ENCODE data around the gene SPATA4. TPM values are rescaled to one million over a fixed set of nuclear protein-coding genes. Genes with fewer than 3 reads are reported as not detected.

The SPATA4 gene
- polyA plus RNA-seq, 3 donors = not detected

DNA sequence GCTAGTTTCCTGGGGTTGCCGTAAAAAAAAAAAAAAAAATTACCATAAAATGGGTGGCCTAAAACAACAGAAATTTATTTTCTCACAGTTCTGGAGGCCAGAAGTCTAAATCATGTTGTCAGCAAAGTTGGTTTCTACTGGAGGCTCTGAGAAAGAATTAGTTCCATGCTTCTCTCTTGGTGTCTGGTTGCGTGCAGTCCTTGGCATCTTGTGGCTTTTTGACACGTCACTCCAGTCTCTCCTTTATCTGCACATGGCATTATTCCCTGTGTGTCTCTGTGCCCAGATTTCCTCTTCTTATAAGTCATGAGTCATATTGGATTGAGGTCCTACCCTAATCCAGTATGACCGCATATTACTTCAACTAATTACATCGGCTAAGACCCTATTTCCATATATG lies 38.7 kb downstream of the SPATA4 start:
- intact Hi-C loops (cut with micrococcal nuclease) = no loop called here
- no peaks in the 10 kb centered on the region for H3K9me3 Mint-ChIP-seq
- H3K27me3 Mint-ChIP-seq (ENCODE audit: low read depth in 3 of 3) = peaks cover 0 to 1% (median 0%) of the 10 kb centered on the region in 3 donors
- Histone ChIP-seq H3K79me2 (ENCODE audit: insufficient read depth, low read length) (no peaks in the 10 kb centered on the region), H3K27me3 (ENCODE audit: control insufficient read depth in 2 of 2, insufficient read depth in 2 of 2, low read length in 2 of 2) (no peaks in the 10 kb centered on the region), H3K9me3 (replicated peaks in 1 of 2; ENCODE audit: control insufficient read depth in 1 of 2, insufficient read depth in 1 of 2, low read length in 2 of 2) (no peaks in the 10 kb centered on the region), H2AFZ (ENCODE audit: insufficient read depth, low read depth, low read length, poor library complexity, severe bottlenecking) (no peak overlapping the region), H3K9ac (ENCODE audit: insufficient read depth, low read length, poor library complexity, severe bottlenecking) (no peak overlapping the region), H3K27ac (ENCODE audit: low read depth in 1 of 2, low read length in 2 of 2) (no peak overlapping the region), H3K4me2 (replicated peaks; ENCODE audit: extremely low read depth, low read length, poor library complexity, severe bottlenecking) (no peak overlapping the region), H3K36me3 (replicated peaks in 1 of 2; ENCODE audit: control insufficient read depth in 1 of 2, insufficient read depth in 2 of 2, low read length in 2 of 2) (no peaks in the 10 kb centered on the region), H3K4me1 (ENCODE audit: control insufficient read depth in 1 of 2, insufficient read depth in 2 of 2, low read length in 2 of 2) (no peaks in the 10 kb centered on the region), H4K20me1 (ENCODE audit: insufficient read depth, low read length) (no peaks in the 10 kb centered on the region), H3K4me3 (replicated peaks in 1 of 3; ENCODE audit: low read depth in 2 of 3, low read length in 3 of 3) (no peak overlapping the region)
- H3K4me1 Mint-ChIP-seq = no peaks in the 10 kb centered on the region
- H3K4me3 Mint-ChIP-seq = no peak overlapping the region
- TF ChIP-seq, protein P1, sequence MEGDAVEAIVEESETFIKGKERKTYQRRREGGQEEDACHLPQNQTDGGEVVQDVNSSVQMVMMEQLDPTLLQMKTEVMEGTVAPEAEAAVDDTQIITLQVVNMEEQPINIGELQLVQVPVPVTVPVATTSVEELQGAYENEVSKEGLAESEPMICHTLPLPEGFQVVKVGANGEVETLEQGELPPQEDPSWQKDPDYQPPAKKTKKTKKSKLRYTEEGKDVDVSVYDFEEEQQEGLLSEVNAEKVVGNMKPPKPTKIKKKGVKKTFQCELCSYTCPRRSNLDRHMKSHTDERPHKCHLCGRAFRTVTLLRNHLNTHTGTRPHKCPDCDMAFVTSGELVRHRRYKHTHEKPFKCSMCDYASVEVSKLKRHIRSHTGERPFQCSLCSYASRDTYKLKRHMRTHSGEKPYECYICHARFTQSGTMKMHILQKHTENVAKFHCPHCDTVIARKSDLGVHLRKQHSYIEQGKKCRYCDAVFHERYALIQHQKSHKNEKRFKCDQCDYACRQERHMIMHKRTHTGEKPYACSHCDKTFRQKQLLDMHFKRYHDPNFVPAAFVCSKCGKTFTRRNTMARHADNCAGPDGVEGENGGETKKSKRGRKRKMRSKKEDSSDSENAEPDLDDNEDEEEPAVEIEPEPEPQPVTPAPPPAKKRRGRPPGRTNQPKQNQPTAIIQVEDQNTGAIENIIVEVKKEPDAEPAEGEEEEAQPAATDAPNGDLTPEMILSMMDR (IDR thresholded peaks at IDR 0.05) = no peak
- 93% methylated on average over 2 of the region's 5 CpGs for WGBS (ENCODE audit: insufficient coverage)
- DNase-seq = no peak
- no peak overlapping the region for H3K27ac Mint-ChIP-seq
- peaks cover 0 to 2% of the 10 kb centered on the region in 2 donors for H3K36me3 Mint-ChIP-seq

DNA sequence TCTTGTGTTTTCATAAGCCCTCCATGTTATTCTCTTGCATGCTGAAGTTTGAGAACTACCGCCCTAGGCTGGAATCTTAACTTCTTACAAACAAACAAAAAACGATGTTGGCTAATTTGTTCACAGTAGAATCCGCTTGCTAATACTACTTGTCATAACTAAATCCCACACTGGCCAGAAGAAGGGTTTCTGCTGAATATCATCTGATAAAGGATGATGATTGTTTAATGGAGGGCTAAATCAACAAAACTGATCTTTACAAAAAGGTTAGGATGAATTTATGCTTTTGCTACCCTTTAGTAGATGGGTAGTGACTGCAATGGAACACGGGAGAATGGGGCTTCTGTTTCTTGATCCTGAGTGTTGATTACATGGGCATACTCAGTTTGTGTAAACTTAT lies 42.3 kb downstream of the SPATA4 start:
- intact Hi-C loops (cut with micrococcal nuclease) = no loop called here
- Mint-ChIP-seq H3K27ac (no peak overlapping the region), H3K36me3 (no peaks in the 10 kb centered on the region), H3K9me3 (no peaks in the 10 kb centered on the region), H3K4me1 (no peaks in the 10 kb centered on the region), H3K27me3 (ENCODE audit: low read depth in 3 of 3) (no peaks in the 10 kb centered on the region), H3K4me3 (no peak overlapping the region)
- WGBS (ENCODE audit: insufficient coverage) = no CpG with 5 or more reads among the region's 4 CpGs
- Histone ChIP-seq H3K4me2 (replicated peaks; ENCODE audit: extremely low read depth, low read length, poor library complexity, severe bottlenecking) (no peak overlapping the region), H3K36me3 (replicated peaks in 1 of 2; ENCODE audit: control insufficient read depth in 1 of 2, insufficient read depth in 2 of 2, low read length in 2 of 2) (no peaks in the 10 kb centered on the region), H4K20me1 (ENCODE audit: insufficient read depth, low read length) (no peaks in the 10 kb centered on the region), H3K27ac (ENCODE audit: low read depth in 1 of 2, low read length in 2 of 2) (no peak overlapping the region), H3K4me1 (ENCODE audit: control insufficient read depth in 1 of 2, insufficient read depth in 2 of 2, low read length in 2 of 2) (no peaks in the 10 kb centered on the region), H2AFZ (ENCODE audit: insufficient read depth, low read depth, low read length, poor library complexity, severe bottlenecking) (no peak overlapping the region), H3K4me3 (replicated peaks in 1 of 3; ENCODE audit: low read depth in 2 of 3, low read length in 3 of 3) (no peak overlapping the region), H3K79me2 (ENCODE audit: insufficient read depth, low read length) (no peaks in the 10 kb centered on the region), H3K27me3 (ENCODE audit: control insufficient read depth in 2 of 2, insufficient read depth in 2 of 2, low read length in 2 of 2) (no peaks in the 10 kb centered on the region), H3K9me3 (replicated peaks in 1 of 2; ENCODE audit: control insufficient read depth in 1 of 2, insufficient read depth in 1 of 2, low read length in 2 of 2) (no peaks in the 10 kb centered on the region), H3K9ac (ENCODE audit: insufficient read depth, low read length, poor library complexity, severe bottlenecking) (no peak overlapping the region)
- TF ChIP-seq, protein P1 (IDR thresholded peaks at IDR 0.05) = no peak
- no peak for DNase-seq
